ENCODE measurements around the gene PHF8.
A peak's percentile ranks its signal among the peaks of the same experiment; 100 is the strongest.

GRCh38 chrX:54044126-54044876 is at the start of gene PHF8:
- TF ChIP-seq POLR2A (IDR thresholded peaks at IDR 0.05): no peak
- peak in 2 of 11 experiments; percentile 8 to 18 for TF ChIP-seq CTCF (IDR thresholded peaks at IDR 0.05 in 8 of 11, conservative IDR thresholded peaks at IDR 0.05 in 3 of 11)
- peak; percentile 78 to 94 (median 93) for TF ChIP-seq POLR2AphosphoS5 (IDR thresholded peaks at IDR 0.05)
